ENCODE data around the gene HADHB. TPM values are rescaled to one million over a fixed set of nuclear protein-coding genes. Genes with fewer than 3 reads are reported as not detected.

HADHB gene
- total and polyA plus RNA-seq, 2 donors from 2014 or later, result 132 to 232 TPM

DNA sequence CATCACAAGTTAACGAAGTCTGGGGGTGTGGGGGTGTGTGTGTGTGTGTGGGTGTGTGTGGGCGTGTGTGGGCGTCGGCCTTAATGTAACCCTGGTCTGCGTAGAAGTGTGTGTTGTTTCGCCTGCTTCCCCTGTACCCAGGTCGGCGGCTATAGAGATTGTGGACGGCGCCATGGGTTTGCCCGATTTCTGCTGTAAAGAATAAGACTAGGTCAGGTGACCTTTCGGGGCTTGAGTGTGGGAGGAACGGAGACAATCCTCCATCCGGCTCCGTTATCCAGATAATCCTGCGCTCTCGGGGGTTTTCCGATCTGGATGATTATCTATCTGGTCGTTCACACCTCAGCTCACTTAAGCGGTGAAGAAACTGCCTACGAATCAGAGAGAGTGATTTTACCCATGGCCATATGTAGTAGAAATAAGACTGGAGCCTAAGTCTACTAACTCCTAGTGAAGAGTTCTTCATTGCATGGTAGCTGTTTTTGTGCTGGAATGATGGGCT is 543 bp downstream of the HADHB start:
- no peak for FAIRE-seq
- intact Hi-C loops (cut with DNase I), result no loop called here
- Histone ChIP-seq H3K4me3 (ENCODE audit: low read length in 3 of 3) (peak overlapping the region; percentile 98 to 99 (median 99)), H3K9ac (ENCODE audit: low read length in 3 of 3) (peak overlapping the region; percentile 81 to 99 (median 98)), H3K4me1 (ENCODE audit: control insufficient read depth in 2 of 3, insufficient read depth in 2 of 3, low read depth in 1 of 3, low read length in 3 of 3) (peaks cover 0 to 18% (median 15%) of the 10 kb centered on the region in 3 donors), H3K9me3 (ENCODE audit: control insufficient read depth in 2 of 3, insufficient read depth in 1 of 3, low read length in 3 of 3) (no peaks in the 10 kb centered on the region), H3K27ac (ENCODE audit: low read depth in 2 of 2, low read length in 2 of 2) (peak overlapping the region; percentile 98 to 99), H3K36me3 (ENCODE audit: control insufficient read depth in 2 of 3, insufficient read depth in 3 of 3, low read length in 3 of 3) (no peaks in the 10 kb centered on the region), H3K27me3 (ENCODE audit: control insufficient read depth, insufficient read depth, low read length) (no peaks in the 10 kb centered on the region)
- TF ChIP-seq CTCF (IDR thresholded peaks at IDR 0.05; ENCODE audit: borderline replicate concordance, extremely low read depth, insufficient read depth), result no peak
- peak in 1 of 5 donors; percentile 64 for DNase-seq

DNA sequence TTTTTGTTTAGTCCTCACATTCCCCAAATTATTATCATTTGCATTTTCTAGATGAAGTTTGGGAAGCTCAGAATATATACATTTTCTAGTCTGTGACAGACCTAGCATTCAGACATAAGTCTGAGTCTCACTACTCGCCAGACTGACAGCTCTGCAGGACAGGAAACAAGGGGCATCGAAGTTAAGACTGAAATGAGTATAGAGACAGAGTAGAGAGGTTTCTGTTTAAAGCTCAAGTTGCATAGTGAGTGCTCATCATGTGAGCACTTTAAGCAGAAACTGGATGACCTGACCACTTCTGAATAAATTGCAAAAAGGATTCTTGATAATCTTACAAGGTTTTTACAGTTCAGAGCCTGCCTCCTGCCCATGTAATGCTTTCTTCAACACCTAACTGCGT is 1.1 kb downstream of the HADHB start:
- intact Hi-C loops (cut with DNase I), result no loop called here
- Histone ChIP-seq H3K9ac (ENCODE audit: low read length in 3 of 3) (peak overlapping the region in 2 of 3 donors; percentile 98 to 99), H3K27me3 (ENCODE audit: control insufficient read depth, insufficient read depth, low read length) (no peaks in the 10 kb centered on the region), H3K4me1 (ENCODE audit: control insufficient read depth in 2 of 3, insufficient read depth in 2 of 3, low read depth in 1 of 3, low read length in 3 of 3) (peaks cover 0 to 16% (median 9%) of the 10 kb centered on the region in 3 donors), H3K4me3 (ENCODE audit: low read length in 3 of 3) (peak overlapping the region; percentile 98 to 99 (median 99)), H3K9me3 (ENCODE audit: control insufficient read depth in 2 of 3, insufficient read depth in 1 of 3, low read length in 3 of 3) (no peaks in the 10 kb centered on the region), H3K27ac (ENCODE audit: low read depth in 2 of 2, low read length in 2 of 2) (peak overlapping the region in 1 of 2 donors; percentile 99), H3K36me3 (ENCODE audit: control insufficient read depth in 2 of 3, insufficient read depth in 3 of 3, low read length in 3 of 3) (no peaks in the 10 kb centered on the region)
- TF ChIP-seq CTCF (IDR thresholded peaks at IDR 0.05; ENCODE audit: borderline replicate concordance, extremely low read depth, insufficient read depth), result no peak
- DNase-seq, result peak in 2 of 5 donors; percentile 3 to 10
- FAIRE-seq, result no peak

DNA sequence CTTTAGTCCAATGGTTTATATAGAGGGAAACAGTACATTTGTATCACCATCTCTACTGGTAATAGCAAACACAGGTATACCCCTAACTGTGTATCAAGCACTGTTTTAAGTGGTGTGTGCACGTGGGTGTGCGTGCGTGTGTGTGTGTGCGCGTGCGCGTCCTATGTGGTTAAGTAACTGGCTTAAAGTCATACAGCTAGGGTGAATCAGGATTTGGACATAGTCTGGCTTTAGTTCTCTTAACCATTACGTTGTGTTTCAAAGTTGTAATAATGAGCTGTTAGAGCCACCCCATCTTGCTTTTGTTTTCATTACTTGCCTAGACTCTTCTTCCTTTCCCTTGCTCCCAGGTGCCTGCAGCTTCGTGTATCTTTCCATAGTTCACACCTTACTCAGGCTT is 2.1 kb downstream of the HADHB start:
- no peaks in the 10 kb centered on the region for H3K36me3 ChIP-seq (ENCODE audit: control insufficient read depth in 2 of 3, insufficient read depth in 3 of 3, low read length in 3 of 3)
- TF ChIP-seq CTCF (IDR thresholded peaks at IDR 0.05; ENCODE audit: borderline replicate concordance, extremely low read depth, insufficient read depth), result no peak
- H3K9me3 ChIP-seq (ENCODE audit: control insufficient read depth in 2 of 3, insufficient read depth in 1 of 3, low read length in 3 of 3), result no peaks in the 10 kb centered on the region
- no peak overlapping the region for H3K4me3 ChIP-seq (ENCODE audit: low read length in 3 of 3)
- H3K27me3 ChIP-seq (ENCODE audit: control insufficient read depth, insufficient read depth, low read length), result no peaks in the 10 kb centered on the region
- no peak for FAIRE-seq
- intact Hi-C loops (cut with DNase I), result no loop called here
- DNase-seq, result no peak
- no peak overlapping the region for H3K9ac ChIP-seq (ENCODE audit: low read length in 3 of 3)
- H3K27ac ChIP-seq (ENCODE audit: low read depth in 2 of 2, low read length in 2 of 2), result peak overlapping the region in 1 of 2 donors; percentile 7
- H3K4me1 ChIP-seq (ENCODE audit: control insufficient read depth in 2 of 3, insufficient read depth in 2 of 3, low read depth in 1 of 3, low read length in 3 of 3), result peaks cover 0 to 16% (median 8%) of the 10 kb centered on the region in 3 donors

GRCh38 chr2:26249625-26250024 is 4.9 kb downstream of the HADHB start:
- Histone ChIP-seq H3K9me3 (ENCODE audit: control insufficient read depth in 2 of 3, insufficient read depth in 1 of 3, low read length in 3 of 3) (no peaks in the 10 kb centered on the region), H3K4me1 (ENCODE audit: control insufficient read depth in 2 of 3, insufficient read depth in 2 of 3, low read depth in 1 of 3, low read length in 3 of 3) (peaks cover 0 to 12% (median 0%) of the 10 kb centered on the region in 3 donors), H3K27ac (ENCODE audit: low read depth in 2 of 2, low read length in 2 of 2) (no peak overlapping the region), H3K27me3 (ENCODE audit: control insufficient read depth, insufficient read depth, low read length) (no peaks in the 10 kb centered on the region), H3K4me3 (ENCODE audit: low read length in 3 of 3) (no peak overlapping the region), H3K9ac (ENCODE audit: low read length in 3 of 3) (no peak overlapping the region), H3K36me3 (ENCODE audit: control insufficient read depth in 2 of 3, insufficient read depth in 3 of 3, low read length in 3 of 3) (no peaks in the 10 kb centered on the region)
- no peak for TF ChIP-seq CTCF (IDR thresholded peaks at IDR 0.05; ENCODE audit: borderline replicate concordance, extremely low read depth, insufficient read depth)
- intact Hi-C loops (cut with DNase I), result no loop called here
- FAIRE-seq (no peak), DNase-seq (no peak)
